ENCODE data around the gene ZNF445.

GRCh38 chr3:44516230-44516629 is 38.8 kb upstream of the ZNF445 start:
- TF ChIP-seq CTCF (IDR thresholded peaks at IDR 0.05; ENCODE audit: extremely low read depth in 1 of 2, insufficient read depth in 1 of 2, low read depth in 1 of 2, low read length in 2 of 2) (no peak), JUN (IDR thresholded peaks at IDR 0.05; ENCODE audit: borderline replicate concordance, insufficient read depth, insufficient read length, low read depth) (no peak), POLR2A (IDR thresholded peaks at IDR 0.05; ENCODE audit: low read depth, low read length) (no peak), EZH2 (IDR thresholded peaks at IDR 0.05; ENCODE audit: borderline replicate concordance, low read depth, low read length, severe bottlenecking) (no peak), GATA2 (IDR thresholded peaks at IDR 0.05; ENCODE audit: insufficient read depth, insufficient read length, low read depth, low read length) (no peak), POLR2AphosphoS5 (IDR thresholded peaks at IDR 0.05; ENCODE audit: insufficient read depth, low read depth, low read length) (no peak)

Measured in endothelial cell of umbilical vein (primary cell).